NCI-H1417 (cell line): ENCODE measurements around the gene CMTM7.
"Not testable (repeated sequence)": the region's sequence is repeated elsewhere in the genome, so short reads cannot be mapped to it uniquely, and the experiment has no call there.

Experiments
- DNase-seq, 3 experiments: peaks; one replicate each; lab custom pipeline; 2025; lab: John Stamatoyannopoulos, UW

Gene CMTM7

GRCh38 chr3:32383136-32383711 lies 8.4 kb upstream of the CMTM7 start:
- DNase-seq = no peak

GRCh38 chr3:32384938-32385337 lies 6.7 kb upstream of the CMTM7 start:
- peak in 2 of 3 experiments; percentile 16 to 17 for DNase-seq

- DNase-seq = no peak
Measured at GRCh38 chr3:32387512-32387911, 4.1 kb upstream of the CMTM7 start.

GRCh38 chr3:32389577-32389976 lies 2.1 kb upstream of the CMTM7 start:
- DNase-seq = not testable (repeated sequence)

- DNase-seq = no peak
Measured at GRCh38 chr3:32392536-32393302, 1.1 kb downstream of the CMTM7 start.

GRCh38 chr3:32395496-32395895 lies 3.8 kb downstream of the CMTM7 start:
- DNase-seq = no peak

GRCh38 chr3:32397941-32398340 lies 6.3 kb downstream of the CMTM7 start:
- DNase-seq = peak in 1 of 3 experiments; percentile 4

- no peak for DNase-seq
Measured at GRCh38 chr3:32398531-32398930, 6.9 kb downstream of the CMTM7 start.

- DNase-seq = peak in 2 of 3 experiments; percentile 13 to 62
Measured at GRCh38 chr3:32399030-32399620, 7.5 kb downstream of the CMTM7 start.

- no peak for DNase-seq
Measured at GRCh38 chr3:32401126-32401525, 9.5 kb downstream of the CMTM7 start.

GRCh38 chr3:32401556-32402081 lies 10.0 kb downstream of the CMTM7 start:
- DNase-seq = no peak

- DNase-seq = peak in 2 of 3 experiments; percentile 49 to 78
Measured at GRCh38 chr3:32403663-32404062, 12.0 kb downstream of the CMTM7 start.

GRCh38 chr3:32404714-32405113 lies 13.1 kb downstream of the CMTM7 start:
- DNase-seq = no peak

- DNase-seq = no peak
Measured at GRCh38 chr3:32405155-32405554, 13.5 kb downstream of the CMTM7 start.

GRCh38 chr3:32405711-32406323 lies 14.2 kb downstream of the CMTM7 start:
- DNase-seq = no peak

GRCh38 chr3:32406486-32407408 lies 15.1 kb downstream of the CMTM7 start:
- peak; percentile 16 to 67 (median 46) for DNase-seq

- DNase-seq = peak in 1 of 3 experiments; percentile 16
Measured at GRCh38 chr3:32410367-32411246, 19.0 kb downstream of the CMTM7 start.

GRCh38 chr3:32411442-32411841 lies 19.8 kb downstream of the CMTM7 start:
- no peak for DNase-seq

- DNase-seq = peak in 1 of 3 experiments; percentile 9
Measured at GRCh38 chr3:32412887-32413286, 21.2 kb downstream of the CMTM7 start.

GRCh38 chr3:32413845-32414521 lies 22.3 kb downstream of the CMTM7 start:
- no peak for DNase-seq
